Measurements from ENCODE around the gene PLEKHA5. TPM values are rescaled to one million over a fixed set of nuclear protein-coding genes. Genes with fewer than 3 reads are reported as not detected.
"Not testable (repeated sequence)": the region's sequence is repeated elsewhere in the genome, so short reads cannot be mapped to it uniquely, and the experiment has no call there.

The PLEKHA5 gene
- total RNA-seq, 2 experiments from 2014 or later: 6.7 to 8.9 TPM

DNA sequence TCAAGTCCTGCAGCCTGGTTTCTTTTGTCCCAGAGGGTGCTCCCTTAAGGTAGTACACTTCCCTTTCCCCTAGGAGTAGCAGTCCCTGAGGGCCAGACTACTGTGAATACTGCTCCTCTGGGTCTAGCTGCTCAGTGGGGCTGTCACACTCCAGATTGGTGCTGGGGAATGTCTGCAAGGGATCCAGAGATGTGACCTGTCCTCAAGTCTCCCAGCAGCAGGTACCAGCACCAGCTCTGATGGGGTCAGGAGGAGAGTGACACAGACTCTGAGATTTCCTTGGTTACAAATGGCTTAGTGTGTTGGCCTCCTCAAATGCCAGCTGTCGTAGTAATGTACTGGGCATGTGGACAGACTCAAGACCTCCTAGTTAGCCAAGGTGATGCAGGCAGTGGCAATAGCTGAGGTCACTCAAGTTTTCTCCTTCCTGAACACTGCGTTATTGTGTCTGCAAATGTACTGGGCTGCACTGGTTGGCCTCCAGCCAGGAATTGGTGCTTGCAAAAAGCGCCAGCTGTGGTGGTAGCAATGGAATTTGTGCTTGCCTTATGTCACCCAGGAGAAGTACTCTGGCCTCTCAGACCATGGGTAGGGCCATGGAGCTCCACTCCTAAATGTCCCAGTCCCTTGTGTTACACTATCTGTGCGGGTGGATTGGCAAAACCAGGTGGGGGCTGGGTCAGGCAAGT, 273.4 kb downstream of the PLEKHA5 start:
- Mint-ChIP-seq H3K27me3 (no peaks in the 10 kb centered on the region), H3K4me3 (no peak overlapping the region), H3K9me3 (ENCODE audit: low read depth) (peaks cover 4% of the 10 kb centered on the region), H3K27ac (no peak overlapping the region), H3K36me3 (peaks cover 10% of the 10 kb centered on the region), H3K4me1 (peaks cover 23% of the 10 kb centered on the region)
- CTCF ChIA-PET: interaction anchor here (1.0 kb wide), 1 partner anchor 13 kb away, joined by 3 read pairs; no protein-coding TSS in a partner anchor
- no peak for ATAC-seq
- DNase-seq: no peak

DNA sequence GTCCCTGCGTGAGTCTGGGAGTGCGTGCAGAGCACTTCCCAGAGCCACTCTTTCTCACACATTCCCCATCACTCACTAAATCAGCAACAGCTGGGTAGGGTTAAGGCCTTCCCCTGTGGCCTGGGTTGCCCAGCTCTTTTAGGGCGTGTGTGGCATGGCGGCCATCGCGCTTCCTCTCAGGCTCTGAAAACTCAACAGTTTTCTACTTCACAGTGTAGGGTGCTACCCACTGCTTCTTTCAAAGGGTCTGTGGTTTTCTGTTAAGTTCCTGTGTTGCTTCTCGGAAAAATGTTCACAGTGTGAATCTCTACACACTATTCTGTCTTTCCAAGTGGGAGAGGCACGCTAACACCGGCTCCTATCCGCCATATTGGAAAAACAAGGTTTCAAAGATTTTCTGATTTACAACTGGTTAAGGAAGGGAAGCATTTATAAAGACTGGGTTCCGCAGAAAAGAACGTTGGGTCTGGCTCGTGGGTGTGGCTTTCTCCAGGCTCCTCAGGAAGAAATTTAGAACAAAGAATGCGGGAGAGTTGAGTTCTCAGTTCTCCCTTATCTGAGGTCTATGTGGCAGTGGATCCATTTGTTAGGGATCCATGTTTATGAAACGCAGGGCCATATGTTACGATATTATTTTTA, 274.8 kb downstream of the PLEKHA5 start:
- peak; percentile 47 for DNase-seq
- Mint-ChIP-seq H3K9me3 (ENCODE audit: low read depth) (peaks cover 4% of the 10 kb centered on the region), H3K4me3 (no peak overlapping the region), H3K36me3 (peaks cover 10% of the 10 kb centered on the region), H3K27me3 (no peaks in the 10 kb centered on the region), H3K4me1 (peaks cover 23% of the 10 kb centered on the region), H3K27ac (peak overlapping the region; percentile 84)
- CTCF ChIA-PET: no interaction called here
- peak; percentile 66 for ATAC-seq

DNA sequence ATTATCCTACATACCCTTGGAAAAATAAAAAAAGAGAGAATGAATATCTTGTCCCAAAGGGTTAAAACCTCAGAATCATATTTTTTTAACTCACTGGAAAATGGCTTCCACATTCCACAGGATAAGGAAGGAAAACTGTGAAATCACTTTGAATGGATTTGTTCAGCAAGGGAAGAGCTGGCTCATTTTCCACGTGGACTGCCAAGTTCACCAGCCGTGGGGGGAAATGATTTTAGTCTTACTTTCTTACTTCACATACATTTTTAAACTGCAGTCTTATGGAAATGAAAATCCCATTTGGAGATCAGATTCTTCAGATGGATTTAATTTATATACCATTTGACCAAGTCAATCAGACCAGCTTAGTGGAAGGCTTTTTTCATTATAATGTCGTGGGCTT, 279.8 kb downstream of the PLEKHA5 start:
- ATAC-seq (no peak), DNase-seq (no peak)
- Mint-ChIP-seq H3K4me1 (peaks cover 9% of the 10 kb centered on the region), H3K9me3 (ENCODE audit: low read depth) (no peaks in the 10 kb centered on the region), H3K4me3 (no peak overlapping the region), H3K27ac (no peak overlapping the region), H3K36me3 (peaks cover 4% of the 10 kb centered on the region), H3K27me3 (no peaks in the 10 kb centered on the region)
- CTCF ChIA-PET: interaction anchor here (2.3 kb wide), 1 partner anchor 13 kb away, joined by 6 read pairs; no protein-coding TSS in a partner anchor

DNA sequence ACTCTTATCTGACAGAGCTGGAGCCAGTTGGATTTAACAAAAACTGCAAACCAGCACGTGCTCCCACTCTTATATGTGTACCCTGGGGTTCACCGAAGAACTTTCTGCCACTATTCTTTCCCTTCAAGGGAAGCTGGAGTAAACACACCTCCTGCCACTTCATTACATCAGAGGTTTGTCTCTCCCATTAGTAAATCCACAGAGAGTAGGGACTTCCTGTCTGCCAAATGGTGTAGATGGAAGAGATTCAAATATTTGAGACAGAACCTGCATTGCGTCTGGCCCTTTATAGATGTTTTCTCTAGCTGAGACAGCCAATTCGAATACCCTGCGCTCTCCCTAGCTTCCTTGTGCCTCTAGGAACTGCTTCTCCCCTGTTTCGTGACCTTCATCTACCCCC, 280.7 kb downstream of the PLEKHA5 start:
- DNase-seq: no peak
- Mint-ChIP-seq H3K9me3 (ENCODE audit: low read depth) (no peaks in the 10 kb centered on the region), H3K36me3 (peaks cover 2% of the 10 kb centered on the region), H3K27ac (no peak overlapping the region), H3K4me3 (no peak overlapping the region), H3K27me3 (no peaks in the 10 kb centered on the region), H3K4me1 (peaks cover 4% of the 10 kb centered on the region)
- no peak for ATAC-seq
- CTCF ChIA-PET: interaction anchor here (2.3 kb wide), 1 partner anchor 12 kb away, joined by 6 read pairs; no protein-coding TSS in a partner anchor

- CTCF ChIA-PET: interaction anchor here (2.3 kb wide), 1 partner anchor 12 kb away, joined by 6 read pairs; no protein-coding TSS in a partner anchor
- no peak overlapping the region for H3K4me3 Mint-ChIP-seq
- H3K36me3 Mint-ChIP-seq: peaks cover 2% of the 10 kb centered on the region
- ATAC-seq (no peak), DNase-seq (no peak)
- peaks cover 4% of the 10 kb centered on the region for H3K4me1 Mint-ChIP-seq
- no peaks in the 10 kb centered on the region for H3K9me3 Mint-ChIP-seq (ENCODE audit: low read depth)
- no peaks in the 10 kb centered on the region for H3K27me3 Mint-ChIP-seq
- H3K27ac Mint-ChIP-seq: no peak overlapping the region
Measured at GRCh38 chr12:19410629-19411185, 281.2 kb downstream of the PLEKHA5 start.

DNA sequence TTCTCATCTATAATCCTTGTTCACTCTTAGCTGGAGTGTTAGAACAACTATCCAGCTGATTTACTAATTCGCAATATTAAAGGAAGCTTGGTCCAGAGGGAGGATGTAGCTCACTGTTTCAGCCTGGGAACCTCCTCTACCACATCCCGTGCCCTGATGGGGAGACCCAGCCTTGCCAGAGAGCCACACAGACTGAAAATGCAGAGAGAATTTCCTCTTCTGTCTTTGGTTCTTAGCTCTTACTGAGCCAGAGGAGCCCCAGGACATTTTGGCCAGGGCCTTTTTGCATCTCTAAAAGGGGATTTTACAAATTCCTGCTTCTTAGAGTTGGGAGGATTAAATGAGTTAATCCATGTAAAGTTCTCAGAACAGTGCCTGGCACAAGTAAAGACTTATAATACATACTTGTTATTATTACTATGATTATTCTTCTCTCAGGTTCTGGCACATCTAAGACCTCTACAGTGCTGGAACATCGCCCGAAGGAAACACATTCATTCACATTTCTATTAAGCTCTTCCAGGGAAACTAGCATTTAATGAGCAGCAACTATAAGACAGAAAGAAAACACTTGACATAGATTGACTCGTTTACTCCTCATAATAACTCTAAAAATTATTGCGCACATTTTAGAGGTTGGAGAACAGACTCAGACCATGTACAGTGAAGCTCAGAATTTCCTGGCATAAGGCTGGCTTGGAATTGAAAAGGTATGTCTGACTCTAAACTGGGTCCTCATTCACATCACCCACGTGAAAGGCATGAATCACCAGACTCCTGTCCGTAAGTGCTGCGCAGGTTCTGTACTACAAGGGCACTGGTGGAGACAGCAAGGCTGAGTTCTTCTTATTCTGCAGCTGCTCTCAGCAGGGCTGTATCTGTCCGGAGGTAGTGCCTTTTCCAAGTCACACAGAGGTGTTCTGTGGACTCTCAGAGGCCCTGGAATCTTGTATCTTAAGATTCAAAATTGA, 282.0 kb downstream of the PLEKHA5 start:
- CTCF ChIA-PET: interaction anchor here (2.3 kb wide), 1 partner anchor 11 kb away, joined by 6 read pairs; no protein-coding TSS in a partner anchor
- Mint-ChIP-seq H3K27me3 (no peaks in the 10 kb centered on the region), H3K4me1 (peaks cover 4% of the 10 kb centered on the region), H3K9me3 (ENCODE audit: low read depth) (no peaks in the 10 kb centered on the region), H3K36me3 (peaks cover 2% of the 10 kb centered on the region), H3K4me3 (no peak overlapping the region), H3K27ac (no peak overlapping the region)
- no peak for ATAC-seq
- no peak for DNase-seq

- H3K4me1 Mint-ChIP-seq: peaks cover 9% of the 10 kb centered on the region
Measured at GRCh38 chr12:19412844-19413243, 283.3 kb downstream of the PLEKHA5 start.

DNA sequence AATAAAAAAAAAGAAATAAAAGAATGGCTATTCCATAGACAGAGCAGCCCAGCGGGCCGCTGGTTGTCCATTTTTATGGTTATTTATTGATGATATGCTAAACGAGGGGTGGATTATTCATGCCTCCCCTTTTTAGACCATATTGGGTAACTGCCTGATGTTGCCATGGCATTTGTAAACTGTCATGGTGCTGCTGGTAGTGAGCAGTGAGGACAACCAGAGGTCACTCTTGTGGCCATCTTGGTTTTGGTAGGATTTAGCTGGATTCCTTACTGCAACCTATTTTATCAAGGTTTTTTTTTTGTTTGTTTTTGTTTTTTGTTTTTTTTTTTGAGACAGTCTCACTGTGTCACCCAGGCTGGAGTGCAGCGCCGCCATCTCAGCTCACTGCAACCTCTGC, 284.0 kb downstream of the PLEKHA5 start:
- H3K36me3 Mint-ChIP-seq; H3K9me3 Mint-ChIP-seq (ENCODE audit: low read depth); H3K4me3 Mint-ChIP-seq; ATAC-seq; H3K27ac Mint-ChIP-seq; DNase-seq; CTCF ChIA-PET; H3K27me3 Mint-ChIP-seq: not testable (repeated sequence)
- peaks cover 10% of the 10 kb centered on the region for H3K4me1 Mint-ChIP-seq

More at GRCh38 chr12:19412844-19413243, 283.3 kb downstream of the PLEKHA5 start:
- H3K27me3 Mint-ChIP-seq: no peaks in the 10 kb centered on the region
- H3K27ac Mint-ChIP-seq: no peak overlapping the region
- H3K4me3 Mint-ChIP-seq: no peak overlapping the region
- DNase-seq (no peak), ATAC-seq (no peak)
- CTCF ChIA-PET: no interaction called here
- H3K9me3 Mint-ChIP-seq (ENCODE audit: low read depth): no peaks in the 10 kb centered on the region
- peaks cover 1% of the 10 kb centered on the region for H3K36me3 Mint-ChIP-seq

DNA sequence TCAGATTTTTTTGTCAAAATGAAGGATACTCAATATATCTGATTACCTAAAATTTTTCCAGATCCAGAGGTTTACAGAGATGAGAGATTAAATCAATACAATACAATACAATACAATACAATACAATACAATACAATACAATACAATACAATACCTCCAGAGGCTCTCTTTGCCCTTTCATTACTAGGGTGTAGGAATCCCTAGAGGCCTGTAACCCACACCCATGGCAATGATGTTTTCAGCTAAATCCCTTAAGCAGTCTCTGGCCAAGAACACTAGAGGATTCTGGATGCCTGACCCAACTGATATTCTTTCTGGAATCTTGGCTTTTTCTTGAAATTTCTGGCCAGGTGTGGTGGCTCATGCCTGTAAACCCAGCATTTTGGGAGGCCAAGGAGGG, 286.0 kb downstream of the PLEKHA5 start:
- Mint-ChIP-seq H3K27me3 (no peaks in the 10 kb centered on the region), H3K9me3 (ENCODE audit: low read depth) (no peaks in the 10 kb centered on the region), H3K36me3 (peaks cover 1% of the 10 kb centered on the region), H3K27ac (no peak overlapping the region), H3K4me3 (no peak overlapping the region), H3K4me1 (peaks cover 10% of the 10 kb centered on the region)
- CTCF ChIA-PET: interaction anchor here (1.1 kb wide), 1 partner anchor 13 kb away, joined by 3 read pairs; no protein-coding TSS in a partner anchor
- no peak for DNase-seq
- ATAC-seq: no peak

DNA sequence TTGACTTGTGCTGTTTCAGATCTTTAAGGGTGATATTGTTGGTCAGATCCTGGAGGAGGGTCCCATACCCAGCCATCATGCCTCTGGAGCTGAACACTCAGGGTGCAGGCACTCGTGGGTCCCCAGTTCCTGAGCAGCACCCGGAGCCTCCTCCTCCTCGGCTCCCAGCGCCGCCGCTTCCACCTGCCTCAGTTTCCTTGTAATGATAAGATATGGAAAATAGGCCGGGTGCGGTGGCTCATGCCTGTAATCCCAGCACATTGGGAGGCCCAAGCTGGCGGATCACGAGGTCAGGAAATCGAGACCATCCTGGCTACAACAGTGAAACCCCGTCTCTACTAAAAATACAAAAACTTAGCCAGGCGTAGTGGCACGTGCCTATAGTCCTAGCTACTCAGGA, 289.6 kb downstream of the PLEKHA5 start:
- no peak overlapping the region for H3K4me3 Mint-ChIP-seq
- no peak for ATAC-seq
- H3K4me1 Mint-ChIP-seq: peaks cover 20% of the 10 kb centered on the region
- no peaks in the 10 kb centered on the region for H3K27me3 Mint-ChIP-seq
- H3K36me3 Mint-ChIP-seq: peaks cover 1% of the 10 kb centered on the region
- no peak for DNase-seq
- no peak overlapping the region for H3K27ac Mint-ChIP-seq
- H3K9me3 Mint-ChIP-seq (ENCODE audit: low read depth): no peaks in the 10 kb centered on the region
- CTCF ChIA-PET: no interaction called here

GRCh38 chr12:19421503-19422282, 292.2 kb downstream of the PLEKHA5 start:
- Mint-ChIP-seq H3K9me3 (ENCODE audit: low read depth) (no peaks in the 10 kb centered on the region), H3K27me3 (no peaks in the 10 kb centered on the region), H3K4me3 (no peak overlapping the region), H3K36me3 (peaks cover 2% of the 10 kb centered on the region), H3K4me1 (peaks cover 21% of the 10 kb centered on the region), H3K27ac (peak overlapping the region; percentile 70)
- CTCF ChIA-PET: interaction anchor here (0.7 to 1.9 kb wide), 2 partner anchors 12 to 93 kb away, joined by 3 to 6 read pairs; no protein-coding TSS in a partner anchor
- peak; percentile 39 for DNase-seq
- peak; percentile 30 for ATAC-seq

- H3K4me3 Mint-ChIP-seq: no peak overlapping the region
- peaks cover 4% of the 10 kb centered on the region for H3K36me3 Mint-ChIP-seq
- no peak overlapping the region for H3K27ac Mint-ChIP-seq
- DNase-seq: peak; percentile 12
- no peaks in the 10 kb centered on the region for H3K27me3 Mint-ChIP-seq
- H3K4me1 Mint-ChIP-seq: peaks cover 19% of the 10 kb centered on the region
- ATAC-seq: no peak
- H3K9me3 Mint-ChIP-seq (ENCODE audit: low read depth): no peaks in the 10 kb centered on the region
- CTCF ChIA-PET: interaction anchor here (1.9 kb wide), 1 partner anchor 13 kb away, joined by 6 read pairs; no protein-coding TSS in a partner anchor
Measured at GRCh38 chr12:19423166-19423930, 293.8 kb downstream of the PLEKHA5 start.
